ENCODE results near the gene CXorf58.
"Not testable (repeated sequence)": the region's sequence is repeated elsewhere in the genome, so short reads cannot be mapped to it uniquely, and the experiment has no call there.

Gene CXorf58

DNA sequence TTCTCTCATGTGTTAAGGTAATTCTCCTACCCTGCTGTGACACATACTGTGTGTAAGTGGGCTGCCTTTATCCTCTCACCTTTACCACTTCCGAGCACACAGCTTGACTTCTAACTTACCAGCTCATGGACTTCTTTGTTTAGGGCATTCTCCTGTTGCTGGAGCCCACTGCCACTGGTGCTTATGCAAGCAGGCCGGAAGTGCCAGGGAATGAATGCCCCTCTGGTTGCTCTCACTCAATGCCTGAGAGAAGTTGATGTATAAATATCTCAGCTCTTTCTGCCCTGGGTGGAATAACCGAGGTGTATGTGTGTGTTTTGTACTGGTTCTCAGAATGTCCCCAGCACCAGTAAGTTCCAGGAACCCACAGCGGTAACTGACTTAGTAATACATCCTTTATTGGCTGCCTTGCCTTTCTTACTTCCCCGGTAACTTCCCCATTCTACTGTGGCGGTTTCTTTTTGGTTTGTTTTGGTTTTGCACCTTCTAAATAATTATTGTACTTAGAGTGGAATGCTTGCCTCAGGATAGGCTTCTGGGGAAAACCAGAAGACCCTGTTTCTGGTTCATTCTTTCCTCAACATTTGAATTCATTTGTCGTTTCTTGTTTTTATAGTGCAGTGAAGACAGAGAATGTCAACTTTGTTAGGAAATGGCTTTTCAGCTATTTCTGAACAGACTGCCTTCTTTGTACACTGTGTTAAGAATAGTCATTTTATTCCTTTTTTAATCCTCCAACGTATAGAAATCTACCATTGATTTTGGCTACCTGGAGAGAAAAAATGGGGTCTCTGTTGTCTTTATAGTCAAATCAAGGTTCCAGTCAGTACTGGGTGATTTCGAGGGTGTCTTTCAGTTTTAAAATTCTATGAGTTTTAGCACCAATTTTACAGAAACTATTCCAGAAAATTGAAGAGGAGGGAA, 45.4 kb downstream of the CXorf58 start:
- in situ Hi-C loops (cut with HindIII; ENCODE audit: low sequenced_read_pairs), result no loop called here

DNA sequence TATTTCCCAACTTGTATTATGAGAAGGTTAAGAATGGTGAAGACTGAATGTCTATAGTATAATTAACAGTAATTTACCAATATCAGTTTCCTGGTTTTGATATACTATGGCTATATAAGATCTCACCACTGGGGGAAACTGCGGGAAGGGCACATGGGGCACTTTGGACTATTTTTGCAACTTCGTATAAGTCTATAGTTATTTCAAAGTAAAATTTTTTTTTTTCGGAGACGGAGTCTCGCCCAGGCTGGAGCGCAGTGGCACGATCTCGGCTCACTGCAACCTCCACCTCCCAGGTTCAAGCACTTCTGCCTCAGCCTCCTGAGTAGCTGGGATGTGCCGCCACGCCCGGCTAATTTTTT, 46.1 kb downstream of the CXorf58 start:
- in situ Hi-C loops (cut with HindIII; ENCODE audit: low sequenced_read_pairs), result no loop called here

DNA sequence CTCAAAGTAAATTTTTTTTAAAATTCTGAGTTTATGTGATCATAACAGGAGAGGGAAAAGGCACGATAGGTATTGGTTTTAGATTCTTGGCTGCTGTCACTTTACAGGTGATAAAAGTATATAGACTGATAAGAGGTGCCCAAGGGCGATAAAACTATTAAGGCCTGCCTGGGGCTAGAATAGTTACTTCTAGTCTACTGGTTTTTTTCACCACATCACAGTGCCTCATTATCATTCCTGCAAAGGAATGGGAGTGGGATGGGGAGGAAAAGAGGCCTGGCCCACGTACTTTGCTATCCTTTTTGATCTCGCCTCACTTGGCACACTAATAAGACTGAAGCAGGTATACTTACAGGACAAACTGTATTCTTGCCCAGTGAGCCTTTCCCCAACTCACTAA, 46.6 kb downstream of the CXorf58 start:
- in situ Hi-C loops (cut with HindIII; ENCODE audit: low sequenced_read_pairs), result no loop called here

DNA sequence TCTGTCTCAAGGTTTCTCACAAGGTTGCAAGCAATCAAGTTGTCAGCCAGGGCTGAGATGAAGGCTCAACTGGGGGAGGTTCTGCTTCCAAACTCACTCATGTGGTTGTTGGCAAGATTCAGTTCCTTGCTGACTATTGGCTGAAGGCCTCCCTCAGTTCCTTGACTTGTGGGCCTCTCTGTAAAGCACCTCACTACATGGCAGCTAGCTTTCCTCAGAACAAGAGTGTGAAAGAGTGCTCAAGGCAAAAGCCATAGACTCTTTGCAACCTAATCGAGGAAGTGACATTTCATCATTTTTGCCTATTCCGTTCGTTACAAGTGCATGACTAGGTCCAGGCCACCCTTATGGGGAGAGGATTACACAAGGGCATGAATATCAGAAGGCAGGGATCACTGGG, 52.0 kb downstream of the CXorf58 start:
- in situ Hi-C loops (cut with HindIII; ENCODE audit: low sequenced_read_pairs), result no loop called here

GRCh38 chrX:23964191-23964590, 56.4 kb downstream of the CXorf58 start:
- in situ Hi-C loops (cut with HindIII; ENCODE audit: low sequenced_read_pairs), result no loop called here

DNA sequence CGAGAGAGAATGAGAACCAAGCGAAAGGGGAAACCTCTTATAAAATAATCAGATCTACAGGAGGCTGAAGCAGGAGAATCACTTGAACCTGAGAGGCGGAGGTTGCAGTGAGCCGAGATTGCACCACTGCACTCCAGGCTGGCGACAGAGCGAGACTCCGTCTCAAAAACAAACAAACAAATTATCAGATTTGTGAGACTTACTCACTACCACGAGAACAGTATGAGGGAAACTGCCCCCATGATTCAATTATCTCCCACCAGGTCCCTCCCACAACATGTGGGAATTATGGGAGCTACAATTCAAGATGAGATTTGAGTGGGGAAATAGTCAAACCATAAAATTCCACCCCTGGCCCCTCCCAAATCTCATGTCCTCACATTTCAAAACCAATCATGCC, 57.8 kb downstream of the CXorf58 start:
- in situ Hi-C loops (cut with HindIII; ENCODE audit: low sequenced_read_pairs), result not testable (repeated sequence)

DNA sequence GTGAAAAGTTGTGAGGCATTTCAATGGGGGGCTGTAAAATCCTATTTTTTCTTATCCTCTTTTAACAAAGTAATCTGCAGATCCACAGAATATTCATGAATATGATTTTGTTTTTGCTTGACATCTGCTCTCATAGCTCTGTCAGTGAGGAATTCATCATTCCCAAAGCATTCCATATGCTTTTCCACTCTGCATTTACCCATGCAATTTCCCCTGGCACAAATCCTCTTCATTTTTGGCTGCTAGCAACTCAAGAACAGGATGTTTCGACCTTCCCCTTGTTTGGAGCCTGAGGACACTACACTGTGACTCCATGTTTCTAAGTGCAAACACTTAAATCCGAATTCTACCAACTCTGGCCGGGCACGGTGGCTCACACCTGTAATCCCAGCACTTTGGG, 70.7 kb downstream of the CXorf58 start:
- in situ Hi-C loops (cut with HindIII; ENCODE audit: low sequenced_read_pairs), result no loop called here

DNA sequence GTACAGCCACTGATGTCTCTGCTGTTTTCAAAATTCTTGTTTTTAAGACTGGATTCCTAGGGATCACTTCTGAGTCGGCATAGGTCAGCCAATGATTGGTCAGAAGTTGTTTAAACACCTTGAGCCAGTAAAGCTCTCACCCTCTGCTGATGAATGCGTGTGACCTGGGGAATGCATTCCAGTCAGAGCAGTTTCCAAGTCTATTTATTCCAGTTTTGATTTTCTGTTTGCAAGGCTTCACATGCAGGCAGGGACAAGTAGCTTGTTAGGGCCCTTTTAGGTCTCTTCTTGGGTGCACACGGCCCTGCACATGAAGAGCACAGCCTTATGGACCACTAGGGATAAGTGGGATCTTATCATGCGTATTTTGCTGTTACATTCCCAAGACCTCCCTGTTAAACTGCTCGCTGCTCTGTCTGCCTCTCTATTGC, 72.2 kb downstream of the CXorf58 start:
- in situ Hi-C loops (cut with HindIII; ENCODE audit: low sequenced_read_pairs), result no loop called here

DNA sequence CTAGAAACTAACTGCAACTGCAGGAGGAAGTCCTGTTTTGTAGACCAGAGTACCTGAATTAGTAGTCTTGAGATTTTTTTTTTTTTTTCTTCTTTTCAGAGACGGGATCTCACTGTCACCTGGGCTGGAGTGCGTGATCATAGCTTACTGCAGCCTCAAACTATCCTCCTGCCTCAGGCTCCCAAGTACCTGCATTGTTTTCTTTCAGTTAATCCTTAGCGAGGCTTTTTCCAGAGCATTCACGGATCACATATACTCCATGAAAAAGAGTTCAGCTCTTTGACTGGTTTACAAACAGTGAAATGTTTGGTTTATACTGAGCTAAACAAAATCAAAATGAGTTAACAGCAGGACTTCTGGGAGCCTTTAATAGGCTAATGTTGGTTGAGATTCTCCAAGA, 73.4 kb downstream of the CXorf58 start:
- in situ Hi-C loops (cut with HindIII; ENCODE audit: low sequenced_read_pairs), result no loop called here

DNA sequence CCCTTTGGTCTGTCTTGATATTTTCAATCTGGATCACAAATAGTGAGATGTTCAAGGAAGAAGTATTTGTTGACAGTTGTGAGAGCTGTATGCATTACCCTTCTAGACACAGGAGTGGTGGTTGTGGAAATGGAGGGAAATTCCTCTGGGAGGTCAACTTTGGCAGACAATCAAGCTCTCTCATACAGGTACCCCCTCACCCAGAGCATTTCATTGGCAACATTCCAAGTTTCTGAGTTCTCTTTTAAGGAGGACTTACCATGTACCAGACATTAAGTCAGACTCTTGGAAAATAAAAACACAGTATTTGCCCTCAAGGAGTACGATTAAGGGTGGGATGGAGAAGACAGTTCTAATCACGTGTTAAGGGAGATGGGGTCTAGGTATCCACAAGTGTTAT, 73.9 kb downstream of the CXorf58 start:
- in situ Hi-C loops (cut with HindIII; ENCODE audit: low sequenced_read_pairs), result no loop called here

DNA sequence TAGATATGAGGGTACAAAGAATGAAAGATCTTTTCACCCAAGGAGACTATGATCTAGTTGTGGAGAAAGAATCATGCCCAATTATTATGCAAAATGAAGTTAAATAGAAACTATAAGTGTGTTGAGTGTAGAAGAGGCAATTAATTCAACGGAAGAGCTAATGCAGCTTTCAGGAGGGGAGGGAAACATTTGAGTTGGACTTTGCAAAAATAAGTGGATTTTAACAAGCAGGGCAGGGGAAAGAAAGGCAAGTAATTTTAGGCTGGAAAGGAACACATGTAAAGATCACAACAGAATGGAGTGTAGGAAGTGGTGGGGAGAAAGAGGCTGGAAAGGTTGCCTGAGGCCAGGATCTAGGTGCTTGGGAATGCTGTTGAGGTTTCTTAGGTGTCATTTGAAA, 75.1 kb downstream of the CXorf58 start:
- in situ Hi-C loops (cut with HindIII; ENCODE audit: low sequenced_read_pairs), result no loop called here

Data from DLD1 (cell line).